Rectal smooth muscle tissue (tissue), 1 donor: ENCODE data around the gene VWC2.

Source experiments
- H3K27ac ChIP-seq: one replicate; pipeline ENCODE4 v1.7.0; 2013; ENCODE audit warnings: low read depth, low read length, inconsistent platforms
- H3K27me3 ChIP-seq: one replicate; pipeline ENCODE4 v1.7.0; 2013; ENCODE audit warnings: low read length; ENCODE audit not compliant: control insufficient read depth, insufficient read depth
- H3K36me3 ChIP-seq: one replicate; pipeline ENCODE4 v1.7.0; 2013; ENCODE audit warnings: low read length; ENCODE audit not compliant: control insufficient read depth, insufficient read depth
- H3K4me1 ChIP-seq: one replicate; pipeline ENCODE4 v1.7.0; 2013; ENCODE audit warnings: low read length; ENCODE audit not compliant: control insufficient read depth, insufficient read depth
- H3K4me3 ChIP-seq: one replicate; pipeline ENCODE4 v1.7.0; 2013; ENCODE audit warnings: low read length
- H3K9ac ChIP-seq: one replicate; pipeline ENCODE4 v1.7.0; 2013; ENCODE audit warnings: low read length

VWC2 gene

GRCh38 chr7:49873420-49873819 lies 100.0 kb downstream of the VWC2 start:
- no peak overlapping the region for H3K4me3 ChIP-seq
- H3K27ac ChIP-seq = no peak overlapping the region
- H3K4me1 ChIP-seq = no peaks in the 10 kb centered on the region
- no peaks in the 10 kb centered on the region for H3K36me3 ChIP-seq
- H3K9ac ChIP-seq = no peak overlapping the region
- H3K27me3 ChIP-seq = no peaks in the 10 kb centered on the region

- Histone ChIP-seq H3K4me1 (no peaks in the 10 kb centered on the region), H3K4me3 (no peak overlapping the region), H3K36me3 (no peaks in the 10 kb centered on the region), H3K27me3 (no peaks in the 10 kb centered on the region), H3K27ac (no peak overlapping the region), H3K9ac (no peak overlapping the region)
These were observed 101.9 kb downstream of the VWC2 start for GRCh38 chr7:49875336-49875735.

- Histone ChIP-seq H3K27me3 (no peaks in the 10 kb centered on the region), H3K27ac (no peak overlapping the region), H3K4me3 (no peak overlapping the region), H3K36me3 (no peaks in the 10 kb centered on the region), H3K9ac (no peak overlapping the region), H3K4me1 (no peaks in the 10 kb centered on the region)
These were observed 102.8 kb downstream of the VWC2 start for GRCh38 chr7:49876202-49876601.

- H3K27me3 ChIP-seq = no peaks in the 10 kb centered on the region
- no peaks in the 10 kb centered on the region for H3K4me1 ChIP-seq
- H3K4me3 ChIP-seq = no peak overlapping the region
- H3K9ac ChIP-seq = no peak overlapping the region
- no peak overlapping the region for H3K27ac ChIP-seq
- H3K36me3 ChIP-seq = no peaks in the 10 kb centered on the region
These were observed 104.7 kb downstream of the VWC2 start for GRCh38 chr7:49878089-49878488.

GRCh38 chr7:49878627-49879026 lies 105.2 kb downstream of the VWC2 start:
- Histone ChIP-seq H3K9ac (no peak overlapping the region), H3K4me1 (no peaks in the 10 kb centered on the region), H3K27ac (no peak overlapping the region), H3K27me3 (no peaks in the 10 kb centered on the region), H3K4me3 (no peak overlapping the region), H3K36me3 (no peaks in the 10 kb centered on the region)

- H3K4me1 ChIP-seq = no peaks in the 10 kb centered on the region
- no peaks in the 10 kb centered on the region for H3K27me3 ChIP-seq
- H3K4me3 ChIP-seq = no peak overlapping the region
- no peaks in the 10 kb centered on the region for H3K36me3 ChIP-seq
- no peak overlapping the region for H3K27ac ChIP-seq
- no peak overlapping the region for H3K9ac ChIP-seq
These were observed 110.5 kb downstream of the VWC2 start for GRCh38 chr7:49883933-49884332.

- Histone ChIP-seq H3K9ac (no peak overlapping the region), H3K4me3 (no peak overlapping the region), H3K4me1 (no peaks in the 10 kb centered on the region), H3K36me3 (no peaks in the 10 kb centered on the region), H3K27me3 (no peaks in the 10 kb centered on the region), H3K27ac (no peak overlapping the region)
These were observed 112.3 kb downstream of the VWC2 start for GRCh38 chr7:49885593-49886285.

GRCh38 chr7:49892481-49892880 lies 119.0 kb downstream of the VWC2 start:
- Histone ChIP-seq H3K9ac (no peak overlapping the region), H3K36me3 (no peaks in the 10 kb centered on the region), H3K4me1 (no peaks in the 10 kb centered on the region), H3K27me3 (no peaks in the 10 kb centered on the region), H3K27ac (no peak overlapping the region), H3K4me3 (no peak overlapping the region)

GRCh38 chr7:49893131-49893530 lies 119.7 kb downstream of the VWC2 start:
- H3K4me3 ChIP-seq = no peak overlapping the region
- no peak overlapping the region for H3K27ac ChIP-seq
- no peaks in the 10 kb centered on the region for H3K36me3 ChIP-seq

GRCh38 chr7:49894543-49894942 lies 121.1 kb downstream of the VWC2 start:
- Histone ChIP-seq H3K36me3 (no peaks in the 10 kb centered on the region), H3K4me3 (no peak overlapping the region), H3K4me1 (no peaks in the 10 kb centered on the region), H3K9ac (no peak overlapping the region), H3K27me3 (no peaks in the 10 kb centered on the region), H3K27ac (no peak overlapping the region)

More at GRCh38 chr7:49893131-49893530, 119.7 kb downstream of the VWC2 start:
- no peaks in the 10 kb centered on the region for H3K4me1 ChIP-seq
- H3K9ac ChIP-seq = no peak overlapping the region
- H3K27me3 ChIP-seq = no peaks in the 10 kb centered on the region

- no peak overlapping the region for H3K27ac ChIP-seq
- H3K4me1 ChIP-seq = no peaks in the 10 kb centered on the region
These were observed 138.5 kb downstream of the VWC2 start for GRCh38 chr7:49911909-49912308.

GRCh38 chr7:49926720-49927119 lies 153.3 kb downstream of the VWC2 start:
- H3K36me3 ChIP-seq = no peaks in the 10 kb centered on the region
- H3K4me3 ChIP-seq = no peak overlapping the region
- H3K27me3 ChIP-seq = no peaks in the 10 kb centered on the region
- no peak overlapping the region for H3K27ac ChIP-seq
- no peak overlapping the region for H3K9ac ChIP-seq
- no peaks in the 10 kb centered on the region for H3K4me1 ChIP-seq

More at GRCh38 chr7:49911909-49912308, 138.5 kb downstream of the VWC2 start:
- Histone ChIP-seq H3K4me3 (no peak overlapping the region), H3K36me3 (no peaks in the 10 kb centered on the region), H3K27me3 (no peaks in the 10 kb centered on the region), H3K9ac (no peak overlapping the region)

- Histone ChIP-seq H3K27ac (no peak overlapping the region), H3K9ac (no peak overlapping the region), H3K36me3 (no peaks in the 10 kb centered on the region), H3K4me1 (no peaks in the 10 kb centered on the region), H3K27me3 (no peaks in the 10 kb centered on the region), H3K4me3 (no peak overlapping the region)
These were observed 154.2 kb downstream of the VWC2 start for GRCh38 chr7:49927631-49928030.
